ENCODE measurements around the gene WDFY4. TPM values are rescaled to one million over a fixed set of nuclear protein-coding genes. Genes with fewer than 3 reads are reported as not detected.

WDFY4 gene
- total and polyA plus RNA-seq, 4 donors, result 0.57 to 7.1 (median 2.0) TPM

- TF ChIP-seq RAD21 (IDR thresholded peaks at IDR 0.05) (no peak), EGR1 (IDR thresholded peaks at IDR 0.05; ENCODE audit: low read depth in 2 of 2) (no peak), REST (IDR thresholded peaks at IDR 0.05) (no peak), YY1 (IDR thresholded peaks at IDR 0.05) (no peak), ATF3 (IDR thresholded peaks at IDR 0.05) (no peak)
- WGBS, result 85% methylated on average over 5 of the region's 5 CpGs
- DNase-seq (ENCODE audit: low spot score), result no peak
- H3K27me3 ChIP-seq (ENCODE audit: control insufficient read depth in 4 of 4, insufficient read depth in 4 of 4, low read length in 3 of 4), result peaks cover 0 to 3% (median 0%) of the 10 kb centered on the region in 4 donors
- H3K36me3 ChIP-seq (ENCODE audit: control insufficient read depth in 4 of 4, insufficient read depth in 3 of 4, low read depth in 1 of 4, low read length in 3 of 4), result no peaks in the 10 kb centered on the region
- no peaks in the 10 kb centered on the region for H3K9me3 ChIP-seq (ENCODE audit: control insufficient read depth in 4 of 4, low read length in 3 of 4)
- no peak overlapping the region for H3K4me3 ChIP-seq (ENCODE audit: low read depth in 1 of 3, low read length in 3 of 3)
- H3K9ac ChIP-seq (ENCODE audit: low read depth in 1 of 2, low read length in 2 of 2), result no peak overlapping the region
- H3K27ac ChIP-seq (ENCODE audit: low read depth in 1 of 2, low read length in 2 of 2), result no peak overlapping the region
- peaks cover 3 to 16% (median 10%) of the 10 kb centered on the region in 4 donors for H3K4me1 ChIP-seq (ENCODE audit: control insufficient read depth in 4 of 4, insufficient read depth in 4 of 4, low read length in 3 of 4)
These were observed 31.3 kb upstream of the WDFY4 start for GRCh38 chr10:48653347-48653746.

- Histone ChIP-seq H3K9me3 (ENCODE audit: control insufficient read depth in 4 of 4, low read length in 3 of 4) (no peaks in the 10 kb centered on the region), H3K36me3 (ENCODE audit: control insufficient read depth in 4 of 4, insufficient read depth in 3 of 4, low read depth in 1 of 4, low read length in 3 of 4) (no peaks in the 10 kb centered on the region), H3K27ac (ENCODE audit: low read depth in 1 of 2, low read length in 2 of 2) (no peak overlapping the region), H3K27me3 (ENCODE audit: control insufficient read depth in 4 of 4, insufficient read depth in 4 of 4, low read length in 3 of 4) (peaks cover 0 to 3% (median 0%) of the 10 kb centered on the region in 4 donors), H3K4me3 (ENCODE audit: low read depth in 1 of 3, low read length in 3 of 3) (no peak overlapping the region), H3K9ac (ENCODE audit: low read depth in 1 of 2, low read length in 2 of 2) (no peak overlapping the region), H3K4me1 (ENCODE audit: control insufficient read depth in 4 of 4, insufficient read depth in 4 of 4, low read length in 3 of 4) (peaks cover 3 to 16% (median 10%) of the 10 kb centered on the region in 4 donors)
- TF ChIP-seq MAX (IDR thresholded peaks at IDR 0.05) (no peak), FOXA2 (IDR thresholded peaks at IDR 0.05) (no peak), RXRA (IDR thresholded peaks at IDR 0.05) (no peak), RAD21 (IDR thresholded peaks at IDR 0.05) (no peak), FOXA1 (IDR thresholded peaks at IDR 0.05) (no peak), ZBTB33 (IDR thresholded peaks at IDR 0.05) (no peak), JUND (IDR thresholded peaks at IDR 0.05) (no peak), GABPA (IDR thresholded peaks at IDR 0.05 in 1 of 2, conservative IDR thresholded peaks at IDR 0.05 in 1 of 2) (no peak), ATF3 (IDR thresholded peaks at IDR 0.05) (no peak), EGR1 (IDR thresholded peaks at IDR 0.05; ENCODE audit: low read depth in 2 of 2) (no peak), REST (IDR thresholded peaks at IDR 0.05) (no peak), SP1 (IDR thresholded peaks at IDR 0.05) (no peak), HNF4A (conservative IDR thresholded peaks at IDR 0.05) (no peak), HNF4G (IDR thresholded peaks at IDR 0.05) (no peak), CTCF (IDR thresholded peaks at IDR 0.05; ENCODE audit: low read depth, low read length, missing input control) (no peak), NR2F2 (IDR thresholded peaks at IDR 0.05) (no peak), TAF1 (conservative IDR thresholded peaks at IDR 0.05) (no peak), YY1 (IDR thresholded peaks at IDR 0.05) (no peak)
- 94% methylated on average over 4 of the region's 4 CpGs for WGBS
- no peak for DNase-seq (ENCODE audit: low spot score)
These were observed 30.6 kb upstream of the WDFY4 start for GRCh38 chr10:48653944-48654698.

Measured in liver (tissue), 9 donors.